ENCODE results near the gene MIPOL1. TPM values are rescaled to one million over a fixed set of nuclear protein-coding genes. Genes with fewer than 3 reads are reported as not detected.

The MIPOL1 gene
- total and polyA plus RNA-seq, 2 of the 13 experiments (the other 11 are each of a cell fraction or from before 2014, with no cell fraction given) = 8.6 to 34.2 TPM

DNA sequence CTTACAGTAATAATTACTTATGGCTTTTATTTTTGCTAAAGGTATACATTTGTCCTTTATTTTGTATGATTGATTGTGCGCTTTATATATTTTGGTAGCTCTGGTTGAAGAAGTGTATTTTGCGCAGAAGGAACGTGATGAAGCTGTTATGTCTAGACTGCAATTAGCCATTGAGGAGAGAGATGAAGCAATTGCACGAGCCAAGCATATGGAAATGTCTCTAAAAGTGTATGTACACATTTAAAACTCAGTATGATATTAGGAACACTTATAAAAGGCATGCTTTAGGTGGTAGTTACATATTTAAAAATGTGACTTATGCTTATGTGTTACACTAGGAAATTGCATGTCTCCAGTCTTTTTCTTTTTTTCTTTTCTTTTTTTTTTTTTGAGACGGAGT is 87.5 kb downstream of the MIPOL1 start:
- POLR2A ChIA-PET = no interaction called here
- in situ Hi-C loops (cut with HindIII; ENCODE audit: extremely low pct_ligation_motif_present, low pct_unique_long_range_greater_than_20kb) (no loop called here), intact Hi-C loops (cut with micrococcal nuclease; ENCODE audit: unreplicated experiment) (no loop called here)
- no peak overlapping the region for H3K27ac ChIP-seq (ENCODE audit: extremely low read length, insufficient read depth, low read length)
- H2AFZ ChIP-seq (ENCODE audit: low read length) = no peak overlapping the region
- no peak for ATAC-seq
- H3K9me3 ChIP-seq (ENCODE audit: low read length) = no peaks in the 10 kb centered on the region
- no peak for DNase-seq (ENCODE audit: low spot score)
- H3K9ac ChIP-seq (ENCODE audit: insufficient read depth, low read depth, low read length) = no peak overlapping the region
- no TSS peak for BruUV-seq (replicated peaks)
- H3K79me2 ChIP-seq (ENCODE audit: insufficient read depth, low read length) = no peaks in the 10 kb centered on the region
- H3K4me1 ChIP-seq (ENCODE audit: insufficient read depth, low read length) = no peaks in the 10 kb centered on the region
- no peaks in the 10 kb centered on the region for H3K36me3 ChIP-seq (replicated peaks in 1 of 2; ENCODE audit: control insufficient read depth in 1 of 2, insufficient read depth in 2 of 2, low read length in 2 of 2)
- H3K4me2 ChIP-seq (ENCODE audit: low read depth, low read length) = no peak overlapping the region
- 96% methylated on average over 5 of the region's 5 CpGs for whole genome bisulfite sequencing (ENCODE audit: low lambda C conversion rate)
- no peak for FAIRE-seq
- H4K20me1 ChIP-seq (ENCODE audit: insufficient read depth, low read length) = no peaks in the 10 kb centered on the region
- H3K4me3 ChIP-seq (replicated peaks in 1 of 3; ENCODE audit: insufficient read depth in 1 of 3, low read depth in 2 of 3, low read length in 3 of 3) = no peak overlapping the region
- CTCF ChIA-PET (ENCODE audit: low intra/inter-chr PET ratio, low total read pairs) = no interaction called here
- H3K27me3 ChIP-seq (ENCODE audit: control insufficient read depth in 1 of 2, insufficient read depth in 2 of 2, low read length in 2 of 2) = no peaks in the 10 kb centered on the region
- TF ChIP-seq ZNF776 (CRISPR knock-in tag; IDR thresholded peaks at IDR 0.05) (no peak), MAFK (conservative IDR thresholded peaks at IDR 0.05 in 1 of 2, IDR thresholded peaks at IDR 0.05 in 1 of 2; ENCODE audit: low read length in 2 of 2) (no peak), KDM5A (IDR thresholded peaks at IDR 0.05; ENCODE audit: borderline replicate concordance, low read length) (no peak), REPIN1 (CRISPR knock-in tag; IDR thresholded peaks at IDR 0.05; ENCODE audit: borderline replicate concordance, low read depth) (no peak), ZBTB8A (CRISPR knock-in tag; IDR thresholded peaks at IDR 0.05; ENCODE audit: borderline replicate concordance, low read depth) (no peak), ZNF329 (CRISPR knock-in tag; IDR thresholded peaks at IDR 0.05; ENCODE audit: low read depth) (no peak), HIVEP1 (CRISPR knock-in tag; IDR thresholded peaks at IDR 0.05) (no peak), TSC22D2 (CRISPR knock-in tag; IDR thresholded peaks at IDR 0.05; ENCODE audit: borderline replicate concordance) (no peak), ZNF101 (CRISPR knock-in tag; IDR thresholded peaks at IDR 0.05; ENCODE audit: borderline replicate concordance, low read depth) (no peak), CBX1 (IDR thresholded peaks at IDR 0.05; ENCODE audit: low read depth) (no peak), ARID4A (CRISPR knock-in tag; IDR thresholded peaks at IDR 0.05; ENCODE audit: borderline replicate concordance) (no peak), CERS6 (CRISPR knock-in tag; IDR thresholded peaks at IDR 0.05) (no peak)
- TF ChIP-seq, protein P1, sequence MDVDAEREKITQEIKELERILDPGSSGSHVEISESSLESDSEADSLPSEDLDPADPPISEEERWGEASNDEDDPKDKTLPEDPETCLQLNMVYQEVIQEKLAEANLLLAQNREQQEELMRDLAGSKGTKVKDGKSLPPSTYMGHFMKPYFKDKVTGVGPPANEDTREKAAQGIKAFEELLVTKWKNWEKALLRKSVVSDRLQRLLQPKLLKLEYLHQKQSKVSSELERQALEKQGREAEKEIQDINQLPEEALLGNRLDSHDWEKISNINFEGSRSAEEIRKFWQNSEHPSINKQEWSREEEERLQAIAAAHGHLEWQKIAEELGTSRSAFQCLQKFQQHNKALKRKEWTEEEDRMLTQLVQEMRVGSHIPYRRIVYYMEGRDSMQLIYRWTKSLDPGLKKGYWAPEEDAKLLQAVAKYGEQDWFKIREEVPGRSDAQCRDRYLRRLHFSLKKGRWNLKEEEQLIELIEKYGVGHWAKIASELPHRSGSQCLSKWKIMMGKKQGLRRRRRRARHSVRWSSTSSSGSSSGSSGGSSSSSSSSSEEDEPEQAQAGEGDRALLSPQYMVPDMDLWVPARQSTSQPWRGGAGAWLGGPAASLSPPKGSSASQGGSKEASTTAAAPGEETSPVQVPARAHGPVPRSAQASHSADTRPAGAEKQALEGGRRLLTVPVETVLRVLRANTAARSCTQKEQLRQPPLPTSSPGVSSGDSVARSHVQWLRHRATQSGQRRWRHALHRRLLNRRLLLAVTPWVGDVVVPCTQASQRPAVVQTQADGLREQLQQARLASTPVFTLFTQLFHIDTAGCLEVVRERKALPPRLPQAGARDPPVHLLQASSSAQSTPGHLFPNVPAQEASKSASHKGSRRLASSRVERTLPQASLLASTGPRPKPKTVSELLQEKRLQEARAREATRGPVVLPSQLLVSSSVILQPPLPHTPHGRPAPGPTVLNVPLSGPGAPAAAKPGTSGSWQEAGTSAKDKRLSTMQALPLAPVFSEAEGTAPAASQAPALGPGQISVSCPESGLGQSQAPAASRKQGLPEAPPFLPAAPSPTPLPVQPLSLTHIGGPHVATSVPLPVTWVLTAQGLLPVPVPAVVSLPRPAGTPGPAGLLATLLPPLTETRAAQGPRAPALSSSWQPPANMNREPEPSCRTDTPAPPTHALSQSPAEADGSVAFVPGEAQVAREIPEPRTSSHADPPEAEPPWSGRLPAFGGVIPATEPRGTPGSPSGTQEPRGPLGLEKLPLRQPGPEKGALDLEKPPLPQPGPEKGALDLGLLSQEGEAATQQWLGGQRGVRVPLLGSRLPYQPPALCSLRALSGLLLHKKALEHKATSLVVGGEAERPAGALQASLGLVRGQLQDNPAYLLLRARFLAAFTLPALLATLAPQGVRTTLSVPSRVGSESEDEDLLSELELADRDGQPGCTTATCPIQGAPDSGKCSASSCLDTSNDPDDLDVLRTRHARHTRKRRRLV (CRISPR knock-in tag; IDR thresholded peaks at IDR 0.05) = no peak
- TF ChIP-seq, protein P2, sequence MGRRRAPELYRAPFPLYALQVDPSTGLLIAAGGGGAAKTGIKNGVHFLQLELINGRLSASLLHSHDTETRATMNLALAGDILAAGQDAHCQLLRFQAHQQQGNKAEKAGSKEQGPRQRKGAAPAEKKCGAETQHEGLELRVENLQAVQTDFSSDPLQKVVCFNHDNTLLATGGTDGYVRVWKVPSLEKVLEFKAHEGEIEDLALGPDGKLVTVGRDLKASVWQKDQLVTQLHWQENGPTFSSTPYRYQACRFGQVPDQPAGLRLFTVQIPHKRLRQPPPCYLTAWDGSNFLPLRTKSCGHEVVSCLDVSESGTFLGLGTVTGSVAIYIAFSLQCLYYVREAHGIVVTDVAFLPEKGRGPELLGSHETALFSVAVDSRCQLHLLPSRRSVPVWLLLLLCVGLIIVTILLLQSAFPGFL (CRISPR knock-in tag; IDR thresholded peaks at IDR 0.05) = no peak
